Type B pancreatic cell (in vitro differentiated cells): ENCODE data around the gene ARHGEF6. TPM values are rescaled to one million over a fixed set of nuclear protein-coding genes. Genes with fewer than 3 reads are reported as not detected.

Experiments
- DNase-seq: peaks from one replicate; pipeline ENCODE4 v3.0.0; 2021; ENCODE audit warnings: mixed read lengths; ENCODE audit not compliant: unreplicated experiment; ENCODE audit errors: extremely low spot score
- H3K27ac Mint-ChIP-seq: 2 replicates; pipeline ENCODE4 v1.8.0; 2021; ENCODE audit warnings: mild to moderate bottlenecking, mixed read lengths
- H3K27me3 Mint-ChIP-seq: 2 replicates; pipeline ENCODE4 v1.8.0; 2021; ENCODE audit warnings: mixed read lengths
- H3K36me3 Mint-ChIP-seq: 2 replicates; pipeline ENCODE4 v1.8.0; 2021; ENCODE audit warnings: mixed read lengths
- H3K4me1 Mint-ChIP-seq: one replicate; pipeline ENCODE4 v1.8.0; 2021; ENCODE audit warnings: mixed read lengths; ENCODE audit not compliant: unreplicated experiment
- H3K4me3 Mint-ChIP-seq: 2 replicates; pipeline ENCODE4 v1.8.0; 2021; ENCODE audit warnings: mild to moderate bottlenecking, mixed read lengths
- H3K9me3 Mint-ChIP-seq: 2 replicates; pipeline ENCODE4 v1.8.0; 2021; ENCODE audit warnings: mixed read lengths
- CTCF ChIP-seq: fragments of 200-600 bp; sonication (generic); conservative IDR thresholded peaks from 2 replicates; pipeline ENCODE4 v1.5.0; 2021; ENCODE audit warnings: antibody characterized with exemption, mild to moderate bottlenecking
- total RNA-seq: library from RNA; stranded (reverse); gene quantifications from 2 replicates; pipeline ENCODE4 v1.2.1, GENCODE V29; 2021; ENCODE audit warnings: low replicate concordance

The ARHGEF6 gene
- total RNA-seq, 1 donor from 2014 or later: 3.8 TPM

GRCh38 chrX:136650811-136651210 lies 129.9 kb downstream of the ARHGEF6 start:
- Mint-ChIP-seq H3K4me1 (no peaks in the 10 kb centered on the region), H3K27me3 (no peaks in the 10 kb centered on the region), H3K4me3 (no peak overlapping the region), H3K36me3 (no peaks in the 10 kb centered on the region), H3K27ac (no peak overlapping the region), H3K9me3 (no peaks in the 10 kb centered on the region)
- no peak for DNase-seq
- no peak for TF ChIP-seq CTCF

GRCh38 chrX:136647677-136648360 lies 132.9 kb downstream of the ARHGEF6 start, which contains the start of gene CD40LG:
Gene CD40LG, plus strand, starts transcription at chrX:136648158. Its CDS starts 91 bp downstream, at chrX:136648249.
- no peak for DNase-seq
- no peaks in the 10 kb centered on the region for H3K9me3 Mint-ChIP-seq
- H3K4me3 Mint-ChIP-seq: no peak within 1 kb of the TSS
- H3K4me1 Mint-ChIP-seq: no peaks in the 10 kb centered on the region
- H3K27me3 Mint-ChIP-seq: no peaks in the 10 kb centered on the region
- TF ChIP-seq CTCF: no peak
- H3K27ac Mint-ChIP-seq: no peak within 1 kb of the TSS
- no peaks in the 10 kb centered on the region for H3K36me3 Mint-ChIP-seq

DNA sequence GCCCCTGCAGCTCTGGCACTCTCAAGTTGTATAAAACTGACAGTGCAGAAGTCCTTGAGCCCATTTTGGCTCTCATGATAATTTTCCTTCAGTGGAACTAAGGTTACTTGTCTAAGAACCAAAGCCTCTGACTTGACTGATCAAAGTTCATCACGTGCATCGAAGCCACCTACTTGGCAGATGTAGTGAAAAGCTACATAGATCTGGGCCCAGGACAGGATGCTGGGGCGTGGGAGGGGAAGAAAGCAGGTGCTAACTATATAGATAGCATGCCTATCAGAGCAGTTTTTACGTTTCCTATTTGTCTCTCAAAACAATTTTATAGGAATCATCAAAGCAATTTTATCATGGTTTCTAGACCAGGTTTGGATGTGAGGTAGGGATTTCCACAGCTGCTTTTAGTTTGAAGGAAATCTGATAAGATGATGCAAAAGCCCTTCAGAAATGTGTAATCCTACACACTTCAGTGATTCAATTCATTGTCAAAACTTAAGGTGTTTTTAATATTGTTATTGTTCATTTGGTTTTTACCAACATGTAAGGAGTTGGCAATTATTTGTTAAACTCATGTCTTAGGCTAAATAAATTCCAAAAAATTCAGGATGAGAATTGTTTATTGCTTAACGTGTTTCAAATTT lies 134.0 kb downstream of the ARHGEF6 start:
- no peak for TF ChIP-seq CTCF
- Mint-ChIP-seq H3K27me3 (no peaks in the 10 kb centered on the region), H3K4me1 (no peaks in the 10 kb centered on the region), H3K27ac (no peak overlapping the region), H3K9me3 (no peaks in the 10 kb centered on the region), H3K4me3 (no peak overlapping the region), H3K36me3 (no peaks in the 10 kb centered on the region)
- DNase-seq: no peak

DNA sequence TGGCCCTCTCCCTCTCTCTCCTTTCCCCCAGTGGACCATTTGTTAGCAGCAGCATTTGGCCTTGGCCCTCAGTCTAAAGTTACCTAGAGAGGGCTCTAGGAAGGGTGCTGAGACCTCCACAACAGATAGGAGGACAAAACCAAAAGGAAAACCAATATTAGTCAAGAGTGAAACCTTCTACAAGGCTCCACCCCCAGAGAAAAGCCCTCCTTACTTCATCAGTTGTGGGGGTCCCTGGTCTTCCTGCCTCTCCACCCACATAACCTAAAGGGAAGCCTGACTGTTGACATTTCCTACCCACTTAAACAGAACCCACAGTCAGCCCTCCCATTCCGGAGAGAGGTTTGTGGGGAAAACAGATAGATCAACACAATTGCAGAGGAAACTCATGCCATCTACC lies 137.5 kb downstream of the ARHGEF6 start:
- Mint-ChIP-seq H3K36me3 (no peaks in the 10 kb centered on the region), H3K4me3 (no peak overlapping the region), H3K27ac (no peak overlapping the region), H3K27me3 (no peaks in the 10 kb centered on the region), H3K4me1 (no peaks in the 10 kb centered on the region), H3K9me3 (no peaks in the 10 kb centered on the region)
- no peak for TF ChIP-seq CTCF
- no peak for DNase-seq

DNA sequence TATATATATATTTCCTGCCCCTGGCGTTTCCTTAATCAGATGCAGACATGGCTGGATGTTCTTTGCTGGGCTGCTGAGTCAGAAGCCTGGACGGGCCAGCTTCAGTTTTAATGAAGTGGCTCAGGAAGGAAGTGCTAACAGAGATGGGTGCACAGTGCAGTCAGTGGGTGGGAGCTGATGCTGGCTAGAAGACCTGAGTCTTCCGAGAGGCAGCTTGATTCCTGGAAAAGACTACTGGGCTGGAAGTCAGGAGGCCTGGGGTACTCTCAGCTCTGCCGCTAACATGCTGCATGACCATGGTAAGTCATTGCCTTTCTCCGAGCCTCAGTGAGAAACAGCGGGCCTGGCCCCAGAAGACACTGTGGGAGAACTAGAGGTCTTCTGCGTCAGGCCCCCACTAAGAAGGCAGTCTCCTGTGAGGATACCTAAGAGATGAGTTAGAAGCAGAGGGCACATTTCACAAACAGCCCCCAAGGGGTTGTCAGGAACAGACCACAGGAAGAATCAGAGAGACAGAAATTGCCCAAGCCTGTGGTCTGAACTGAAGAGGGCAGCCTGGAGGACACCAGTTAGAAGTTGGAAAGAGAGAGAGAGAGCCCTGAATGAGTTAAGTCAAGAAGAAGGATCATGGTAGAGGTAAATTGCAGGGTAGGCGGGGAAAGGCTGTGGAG lies 141.1 kb downstream of the ARHGEF6 start:
- Mint-ChIP-seq H3K36me3 (no peaks in the 10 kb centered on the region), H3K9me3 (no peaks in the 10 kb centered on the region), H3K27ac (no peak overlapping the region), H3K4me3 (no peak overlapping the region), H3K27me3 (no peaks in the 10 kb centered on the region), H3K4me1 (no peaks in the 10 kb centered on the region)
- DNase-seq: no peak
- no peak for TF ChIP-seq CTCF
